Measurements from ENCODE around the gene GINS2.

The GINS2 gene

GRCh38 chr16:85664580-85665372, 24.0 kb downstream of the GINS2 start:
- no peak for DNase-seq

- no peak for DNase-seq
These were observed 24.8 kb downstream of the GINS2 start for GRCh38 chr16:85663891-85664321.

- DNase-seq = no peak
These were observed 25.6 kb downstream of the GINS2 start for GRCh38 chr16:85662976-85663830.

- no peak for DNase-seq
These were observed 26.3 kb downstream of the GINS2 start for GRCh38 chr16:85662482-85662812.

GRCh38 chr16:85661740-85662481, 26.8 kb downstream of the GINS2 start:
- no peak for DNase-seq

GRCh38 chr16:85660843-85661739, 27.7 kb downstream of the GINS2 start:
- DNase-seq = no peak

- DNase-seq = peak; percentile 76
These were observed 28.8 kb downstream of the GINS2 start for GRCh38 chr16:85659805-85660511.

- DNase-seq = no peak
These were observed 29.4 kb downstream of the GINS2 start for GRCh38 chr16:85659336-85659735.

GRCh38 chr16:85658504-85659326, 30.0 kb downstream of the GINS2 start:
- DNase-seq = no peak

- no peak for DNase-seq
These were observed 30.8 kb downstream of the GINS2 start for GRCh38 chr16:85657996-85658395.

GRCh38 chr16:85657267-85657650, 31.5 kb downstream of the GINS2 start:
- no peak for DNase-seq

GRCh38 chr16:85656351-85657266, 32.1 kb downstream of the GINS2 start:
- no peak for DNase-seq

- DNase-seq = no peak
These were observed 33.3 kb downstream of the GINS2 start for GRCh38 chr16:85655216-85656129.

GRCh38 chr16:85654251-85655095, 34.3 kb downstream of the GINS2 start:
- DNase-seq = no peak

- no peak for DNase-seq
These were observed 35.4 kb downstream of the GINS2 start for GRCh38 chr16:85653290-85653891.

GRCh38 chr16:85652431-85653221, 36.1 kb downstream of the GINS2 start:
- DNase-seq = peak; percentile 78

Measured in right hindlimb (tissue), 1 donor.